HUES64 (cell line): ENCODE measurements around the gene SARM1.
"Not testable (repeated sequence)": the region's sequence is repeated elsewhere in the genome, so short reads cannot be mapped to it uniquely, and the experiment has no call there.

Experiments used
- H3K27ac ChIP-seq: 2 replicates; pipeline ENCODE4 v1.7.0; 2013; ENCODE audit warnings: low read depth, low read length, inconsistent platforms
- H3K27me3 ChIP-seq: 2 replicates; pipeline ENCODE4 v1.6.1; 2013; ENCODE audit warnings: mild to moderate bottlenecking, low read length; ENCODE audit not compliant: insufficient read depth
- H3K36me3 ChIP-seq: 2 replicates; pipeline ENCODE4 v1.6.1; 2013; ENCODE audit warnings: mild to moderate bottlenecking, low read length; ENCODE audit not compliant: insufficient read depth
- H3K4me1 ChIP-seq: 2 replicates; pipeline ENCODE4 v1.6.1; 2013; ENCODE audit warnings: mild to moderate bottlenecking, low read length, moderate library complexity; ENCODE audit not compliant: insufficient read depth
- H3K4me3 ChIP-seq: 2 replicates; pipeline ENCODE4 v1.5.1; 2013; ENCODE audit warnings: mild to moderate bottlenecking, low read length, moderate library complexity
- H3K9ac ChIP-seq: 2 replicates; pipeline ENCODE4 v1.6.1; 2013; ENCODE audit warnings: mild to moderate bottlenecking, low read depth, low read length
- H3K9me3 ChIP-seq: 2 replicates; pipeline ENCODE4 v1.6.1; 2013; ENCODE audit warnings: low read depth, low read length; ENCODE audit not compliant: insufficient read depth
- WGBS: fragments of 150-250, 120-280 bp; methylation state at CpG from one replicate; pipeline ENCODE4 v1.1.7; 2013; ENCODE audit warnings: missing lambda C conversion rate; 5-methylcytosine and 5-hydroxymethylcytosine counted together

The SARM1 gene

DNA sequence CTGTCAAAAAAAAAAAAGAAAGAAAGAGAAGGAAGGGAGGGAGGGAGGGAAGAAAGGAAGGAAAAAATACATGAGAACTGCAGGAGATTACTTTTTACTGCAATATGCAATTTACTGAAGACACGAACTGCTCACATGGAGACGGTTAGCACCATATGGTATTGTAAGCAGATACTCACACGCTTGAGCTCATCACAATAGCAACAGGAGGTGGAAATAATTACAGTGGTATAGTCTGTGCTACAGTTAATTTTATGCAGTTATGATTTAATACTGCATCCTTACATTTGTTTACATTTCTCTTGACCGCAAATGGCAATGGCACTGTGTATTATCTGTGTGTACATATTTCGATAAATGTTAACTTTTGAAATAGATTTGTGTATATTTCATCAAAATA is 55.9 kb downstream of the SARM1 start:
- Histone ChIP-seq H3K27me3 (peaks cover 8% of the 10 kb centered on the region; the same call in 1 of the 2 replicates), H3K9ac (no peak overlapping the region), H3K36me3 (no peaks in the 10 kb centered on the region), H3K4me3 (no peak overlapping the region), H3K4me1 (no peaks in the 10 kb centered on the region), H3K27ac (no peak overlapping the region), H3K9me3 (no peaks in the 10 kb centered on the region)
- 92% methylated on average over 3 of the region's 5 CpGs for WGBS

DNA sequence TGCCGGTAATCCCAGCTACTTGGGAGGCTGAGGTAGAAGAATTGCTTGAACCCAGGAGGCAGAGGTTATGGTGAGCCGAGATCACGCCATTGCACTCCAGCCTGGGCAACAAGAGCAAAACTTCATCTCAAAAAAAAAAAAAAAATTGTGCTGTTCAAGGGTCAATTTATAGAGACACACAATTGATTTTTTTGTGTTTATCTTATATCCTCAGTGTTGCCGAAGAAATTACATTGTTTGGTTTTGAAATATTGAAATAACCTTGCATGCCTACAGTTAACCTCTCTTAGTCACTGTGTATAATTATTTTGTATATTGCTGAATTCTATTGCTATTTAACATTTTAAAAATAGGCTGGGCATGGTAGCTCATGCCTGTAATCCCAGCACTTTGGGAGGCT is 56.5 kb downstream of the SARM1 start:
- WGBS: 86% methylated on average over 1 of the region's 4 CpGs
- not testable (repeated sequence) for H3K4me1 ChIP-seq, H3K9ac ChIP-seq, H3K9me3 ChIP-seq, H3K36me3 ChIP-seq, H3K4me3 ChIP-seq, H3K27ac ChIP-seq
- peaks cover 11% of the 10 kb centered on the region for H3K27me3 ChIP-seq

DNA sequence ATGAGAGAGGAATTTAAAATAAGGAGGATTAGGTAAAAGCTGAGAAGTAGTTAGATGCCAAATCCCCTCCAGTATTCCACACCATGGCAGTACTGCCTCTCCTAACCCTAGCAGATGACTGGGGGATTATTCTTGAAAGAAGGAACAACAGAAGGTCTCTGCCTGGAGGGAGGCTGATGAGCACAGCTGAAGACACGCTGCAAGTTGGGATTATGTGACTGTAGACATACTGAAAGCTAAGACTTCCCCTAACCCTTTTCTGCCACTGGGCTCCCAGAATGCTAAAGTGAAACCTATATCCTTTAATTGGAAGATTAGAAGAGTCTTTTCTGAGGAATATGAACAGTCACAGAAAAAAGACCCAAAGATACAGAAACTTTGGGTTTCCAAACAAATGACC is 62.2 kb downstream of the SARM1 start:
- 79% methylated on average over 1 of the region's 1 CpG for WGBS
- no peak overlapping the region for H3K9ac ChIP-seq
- H3K4me3 ChIP-seq: no peak overlapping the region
- H3K4me1 ChIP-seq: no peaks in the 10 kb centered on the region
- H3K27ac ChIP-seq: no peak overlapping the region
- peaks cover 11% of the 10 kb centered on the region for H3K27me3 ChIP-seq
- no peaks in the 10 kb centered on the region for H3K36me3 ChIP-seq
- no peaks in the 10 kb centered on the region for H3K9me3 ChIP-seq

DNA sequence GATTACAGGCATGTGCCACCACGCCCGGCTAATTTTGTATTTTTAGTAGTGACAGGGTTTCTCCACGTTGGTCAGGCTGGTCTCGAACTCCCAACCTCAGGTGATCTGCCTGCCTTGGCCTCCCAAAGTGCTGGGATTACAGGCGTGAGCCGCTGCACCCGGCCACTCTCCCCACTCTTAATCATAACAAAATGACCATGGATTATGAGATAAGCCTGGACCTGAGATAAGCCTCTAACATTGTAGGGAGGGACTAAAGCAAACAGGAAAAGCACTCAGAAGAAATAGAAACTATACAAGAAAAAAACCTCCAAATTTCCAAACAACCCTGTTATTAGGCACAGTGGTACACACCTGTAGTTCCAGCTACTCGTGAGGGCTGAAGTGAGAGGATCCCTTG is 62.8 kb downstream of the SARM1 start:
- H3K4me1 ChIP-seq, H3K4me3 ChIP-seq, H3K9ac ChIP-seq, H3K9me3 ChIP-seq, H3K27ac ChIP-seq, H3K36me3 ChIP-seq: not testable (repeated sequence)
- 92% methylated on average over 8 of the region's 8 CpGs for WGBS
- peaks cover 11% of the 10 kb centered on the region for H3K27me3 ChIP-seq

DNA sequence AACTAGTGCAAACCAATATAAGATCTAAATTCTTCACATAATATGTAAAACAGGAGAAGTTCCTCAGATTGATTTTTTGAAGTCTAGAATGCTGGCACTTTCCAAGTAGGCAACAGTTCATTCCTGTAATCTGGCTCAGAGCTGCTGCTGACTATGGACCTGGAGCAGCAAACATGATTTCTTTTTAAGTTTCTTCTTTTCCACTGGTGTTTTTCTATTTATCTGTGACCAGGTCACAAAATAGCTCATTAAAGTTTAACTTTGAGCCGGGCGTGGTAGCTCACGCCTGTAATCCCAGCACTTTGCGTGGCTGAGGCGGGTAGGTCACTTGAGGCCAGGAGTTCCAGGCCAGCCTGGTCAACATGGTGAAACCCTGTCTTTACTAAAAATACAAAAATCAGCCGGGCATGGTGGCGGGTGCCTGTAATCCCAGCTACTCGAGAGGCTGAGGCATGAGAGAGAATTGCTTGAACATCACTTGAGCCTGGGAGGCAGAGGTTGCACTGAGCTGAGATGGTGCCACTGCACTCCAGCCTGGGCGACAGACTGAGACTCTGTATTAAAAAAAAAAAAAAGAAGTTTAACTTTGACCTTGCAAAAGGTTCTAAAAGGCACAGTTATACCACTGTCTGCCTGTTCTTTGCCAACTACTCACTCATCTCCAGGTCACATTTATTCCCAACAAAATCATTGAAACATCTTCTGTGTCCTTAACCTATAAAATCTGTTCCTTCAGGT is 72.6 kb downstream of the SARM1 start:
- WGBS: 93% methylated on average over 9 of the region's 9 CpGs
- H3K4me1 ChIP-seq: no peaks in the 10 kb centered on the region
- H3K27ac ChIP-seq: no peak overlapping the region

DNA sequence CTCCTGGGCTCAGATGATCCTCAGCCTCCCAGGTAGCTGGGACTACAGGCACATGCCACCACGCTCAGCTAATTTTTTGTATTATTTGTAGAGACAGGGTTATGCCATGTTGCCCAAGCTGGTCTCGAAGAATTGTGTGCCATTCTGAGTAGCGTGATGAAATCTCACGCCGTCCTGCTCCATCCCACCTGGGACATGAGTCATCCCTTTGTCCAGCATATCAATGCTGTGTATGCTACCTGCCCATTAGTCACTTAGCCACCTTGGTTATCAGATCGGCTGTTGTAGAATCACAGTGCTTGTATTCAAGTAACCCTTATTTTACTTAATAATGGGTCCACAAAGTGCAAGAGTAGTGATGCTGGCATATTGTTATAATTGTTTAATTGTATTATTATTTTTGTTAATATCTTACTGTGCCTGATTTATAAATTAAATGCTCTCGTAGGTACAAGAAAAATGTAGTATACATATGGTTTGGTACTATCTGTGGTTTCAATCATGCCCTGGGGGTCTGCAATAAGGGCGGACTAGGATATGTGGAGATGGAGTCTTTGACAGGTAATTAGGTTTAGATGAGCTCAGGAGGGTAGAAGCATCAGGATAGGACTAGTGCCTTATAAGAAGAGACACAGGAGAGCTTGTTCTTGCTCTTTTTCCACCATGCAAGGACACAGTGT is 75.4 kb downstream of the SARM1 start:
- no peaks in the 10 kb centered on the region for H3K36me3 ChIP-seq
- H3K9me3 ChIP-seq: no peaks in the 10 kb centered on the region
- H3K4me3 ChIP-seq: no peak overlapping the region
- no peaks in the 10 kb centered on the region for H3K4me1 ChIP-seq
- WGBS: 93% methylated on average over 8 of the region's 8 CpGs
- no peaks in the 10 kb centered on the region for H3K27me3 ChIP-seq
- H3K27ac ChIP-seq: no peak overlapping the region
- H3K9ac ChIP-seq: no peak overlapping the region

More for the DNA sequence above, 72.6 kb downstream of the SARM1 start:
- no peak overlapping the region for H3K9ac ChIP-seq
- no peaks in the 10 kb centered on the region for H3K9me3 ChIP-seq
- H3K27me3 ChIP-seq: no peaks in the 10 kb centered on the region
- H3K4me3 ChIP-seq: no peak overlapping the region
- no peaks in the 10 kb centered on the region for H3K36me3 ChIP-seq

DNA sequence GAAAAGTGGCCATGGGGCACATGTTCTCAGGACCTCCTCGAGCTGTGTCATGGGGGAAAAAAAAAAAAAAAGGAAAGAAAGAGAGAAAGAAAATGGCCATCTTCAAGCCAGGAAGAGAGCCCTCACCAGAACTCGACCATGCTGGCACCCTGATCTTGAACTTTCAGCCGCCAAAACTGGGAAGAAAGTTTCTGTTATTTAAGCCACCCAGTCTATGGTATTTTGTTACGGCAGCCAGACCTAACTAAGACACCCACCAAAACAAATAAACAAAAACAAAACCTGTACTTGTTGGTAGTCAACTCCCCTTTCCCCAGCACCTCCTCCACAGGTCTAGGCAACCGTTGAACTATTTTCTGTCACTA is 75.9 kb downstream of the SARM1 start:
- H3K9ac ChIP-seq: no peak overlapping the region
- H3K27me3 ChIP-seq: no peaks in the 10 kb centered on the region
- H3K4me3 ChIP-seq: no peak overlapping the region
- 83% methylated on average over 5 of the region's 5 CpGs for WGBS
- no peaks in the 10 kb centered on the region for H3K4me1 ChIP-seq
- no peaks in the 10 kb centered on the region for H3K9me3 ChIP-seq
- H3K27ac ChIP-seq: no peak overlapping the region
- H3K36me3 ChIP-seq: no peaks in the 10 kb centered on the region

DNA sequence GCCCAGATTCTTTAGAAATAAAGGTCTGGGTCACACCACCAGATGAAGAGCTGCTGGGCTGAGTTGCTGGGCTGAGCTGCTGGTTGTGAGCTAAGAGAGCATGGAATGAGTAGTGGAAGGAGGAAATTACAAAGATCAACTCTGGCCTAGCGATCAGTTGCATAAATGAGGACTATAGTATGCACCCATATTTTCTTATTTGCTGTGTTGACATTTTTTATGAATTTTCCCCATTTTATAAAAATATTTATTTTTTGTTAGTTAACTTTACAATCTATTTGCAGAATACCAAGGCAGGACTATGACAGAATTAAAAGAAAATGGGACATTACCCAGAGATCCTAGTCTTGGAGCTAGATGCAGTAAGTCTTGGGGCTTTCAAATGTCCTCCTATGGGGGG is 78.4 kb downstream of the SARM1 start:
- Histone ChIP-seq H3K9me3 (no peaks in the 10 kb centered on the region), H3K9ac (no peak overlapping the region), H3K36me3 (no peaks in the 10 kb centered on the region), H3K4me1 (no peaks in the 10 kb centered on the region), H3K27ac (no peak overlapping the region), H3K4me3 (no peak overlapping the region), H3K27me3 (no peaks in the 10 kb centered on the region)
- WGBS: no CpG with 5 or more reads among the region's 1 CpG
